CD4-positive, alpha-beta memory T cell (primary cell): ENCODE results near the gene COX5B. TPM values are rescaled to one million over a fixed set of nuclear protein-coding genes. Genes with fewer than 3 reads are reported as not detected.

Experiments used
- CTCF ChIA-PET: fragments of 350-600 bp; sonication (Branson Sonifier 250); formaldehyde crosslinking; loops from one replicate; lab custom pipeline; 2021; ENCODE audit warnings: inconsistent platforms; ENCODE audit not compliant: partially characterized antibody; lab: Charles Lee
- POLR2A ChIA-PET: fragments of 350-600 bp; sonication (Branson Sonifier 250); formaldehyde crosslinking; loops from one replicate; lab custom pipeline; 2021; ENCODE audit not compliant: partially characterized antibody; lab: Charles Lee
- DNase-seq, 5 donors: peaks; one replicate each; pipeline versions ENCODE4 v3.0.0 to v3.0.0-alpha.2; 2020 to 2022; ENCODE audit warnings: mixed read lengths in 1 of 5
- H3K27ac ChIP-seq: one replicate; pipeline ENCODE4 v1.7.0; 2013; ENCODE audit warnings: low read depth, low read length
- H3K27me3 ChIP-seq: 2 replicates; pipeline ENCODE4 v1.7.0; 2013; ENCODE audit warnings: mild to moderate bottlenecking, low read length, moderate library complexity; ENCODE audit not compliant: insufficient read depth
- H3K36me3 ChIP-seq: 2 replicates; pipeline ENCODE4 v1.7.0; 2013; ENCODE audit warnings: mild to moderate bottlenecking, low read length, moderate library complexity; ENCODE audit not compliant: insufficient read depth
- H3K4me1 ChIP-seq: 2 replicates; pipeline ENCODE4 v1.7.0; 2013; ENCODE audit warnings: mild to moderate bottlenecking, low read length, moderate library complexity; ENCODE audit not compliant: insufficient read depth
- H3K4me3 ChIP-seq, 2 donors: one replicate each; pipeline ENCODE4 v1.7.0; 2013; ENCODE audit warnings: low read length in 2 of 2, mild to moderate bottlenecking in 1 of 2
- H3K9me3 ChIP-seq, 2 donors: one replicate each; pipeline ENCODE4 v1.7.0; 2013; ENCODE audit warnings: low read length in 2 of 2, control low read depth in 1 of 2; ENCODE audit not compliant: control insufficient read depth in 1 of 2
- H3K27ac Mint-ChIP-seq, 7 donors: one replicate each; pipeline ENCODE4 v1.8.0; 2020 to 2021; ENCODE audit warnings: mixed read lengths in 7 of 7, mild to moderate bottlenecking in 6 of 7, inconsistent platforms in 3 of 7, moderate library complexity in 3 of 7
- H3K27me3 Mint-ChIP-seq, 2 donors: one replicate each; pipeline ENCODE4 v1.8.0; 2020 to 2021; ENCODE audit warnings: mixed read lengths in 2 of 2
- H3K36me3 Mint-ChIP-seq, 2 donors: one replicate each; pipeline ENCODE4 v1.8.0; 2020 to 2021; ENCODE audit warnings: mixed read lengths in 2 of 2, inconsistent platforms in 1 of 2, mild to moderate bottlenecking in 1 of 2
- H3K4me1 Mint-ChIP-seq, 4 donors: one replicate each; pipeline ENCODE4 v1.8.0; 2020 to 2021; ENCODE audit warnings: mixed read lengths in 4 of 4, mild to moderate bottlenecking in 1 of 4
- H3K4me3 Mint-ChIP-seq, 8 donors: one replicate each; pipeline ENCODE4 v1.8.0; 2020 to 2021; ENCODE audit warnings: mixed read lengths in 8 of 8, mild to moderate bottlenecking in 7 of 8, moderate library complexity in 6 of 8, inconsistent platforms in 3 of 8
- H3K9me3 Mint-ChIP-seq, 8 donors: one replicate each; pipeline ENCODE4 v1.8.0; 2020 to 2021; ENCODE audit warnings: mixed read lengths in 8 of 8, mild to moderate bottlenecking in 5 of 8, inconsistent platforms in 3 of 8, moderate library complexity in 1 of 8
- intact Hi-C: fragments of 100-400 bp; cut with micrococcal nuclease; formaldehyde crosslinking; loops from one replicate; pipeline ENCODE4 v1.15.1; 2023
- polyA plus RNA-seq, 2 donors: library from polyadenylated mRNA; unstranded; fragments of 300-500 nt; fragmentation: Illumina TruSeq; gene quantifications; one replicate each; pipeline ENCODE4 v1.2.3, GENCODE V29; 2021
- total RNA-seq, 2 experiments: library from RNA; stranded (reverse); gene quantifications; one replicate each; pipeline ENCODE4 v1.2.3, GENCODE V29; 2021

Gene COX5B
- total and polyA plus RNA-seq, 4 experiments from 2014 or later, result 118 to 387 (median 229) TPM

- POLR2A ChIA-PET, result interaction anchor here (1.5 to 4.5 kb wide), 5 partner anchors 15 to 107 kb away, joined by 4 to 61 read pairs (median 19); partner anchors contain the start of genes ACTR1B, ANKRD36B, COX5B and ZAP70
- no peaks in the 10 kb centered on the region for H3K27me3 ChIP-seq
- no peaks in the 10 kb centered on the region for H3K4me1 ChIP-seq
- no peak overlapping the region for H3K4me3 ChIP-seq
- CTCF ChIA-PET, result interaction anchor here (0.7 to 9.1 kb wide), 18 partner anchors 8 to 1126 kb away, joined by 3 to 166 read pairs (median 8); partner anchors contain the start of genes ACTR1B, ANKRD36B, COX5B and ZAP70
- peak overlapping the region in 3 of 8 donors; percentile 4 to 61 (median 23) for H3K4me3 Mint-ChIP-seq
- H3K27ac ChIP-seq, result no peak overlapping the region
- no peaks in the 10 kb centered on the region for H3K9me3 ChIP-seq
- no peaks in the 10 kb centered on the region for H3K36me3 Mint-ChIP-seq
- no peaks in the 10 kb centered on the region for H3K27me3 Mint-ChIP-seq
- peaks cover 4 to 8% (median 6%) of the 10 kb centered on the region in 4 donors for H3K4me1 Mint-ChIP-seq
- DNase-seq, result peak; percentile 84 to 88 (median 87)
- peaks cover 0 to 2% (median 0%) of the 10 kb centered on the region in 8 donors for H3K9me3 Mint-ChIP-seq
- intact Hi-C loops, result loop anchor here (1.0 kb wide), 1 partner anchor 33 kb away; the partner anchor contains the start of gene ACTR1B
- no peaks in the 10 kb centered on the region for H3K36me3 ChIP-seq
- peak overlapping the region in 5 of 7 donors; percentile 37 to 88 (median 70) for H3K27ac Mint-ChIP-seq
Observed at GRCh38 chr2:97697252-97698235, 51.7 kb downstream of the COX5B start.

Other genes starting within 250 kb of the COX5B start
- gene ANKRD36B, start 56.2 kb upstream of the COX5B start, total RNA-seq, result 10 to 100 TPM; 76.6 to 82.0 TPM
- 10 to 100 TPM in 1 of 2 donors, 1 to 10 TPM in 1; 6.4 to 32.0 TPM for gene ANKRD36B, start 56.2 kb upstream of the COX5B start, polyA plus RNA-seq
- gene ACTR1B, start 18.0 kb downstream of the COX5B start, total RNA-seq, result 10 to 100 TPM; 96.1 to 97.6 TPM
- 10 to 100 TPM; 12.0 to 15.5 TPM for gene ACTR1B, start 18.0 kb downstream of the COX5B start, polyA plus RNA-seq
- 10 to 100 TPM; 13.0 to 13.3 TPM for gene C2orf92, start 23.7 kb downstream of the COX5B start, total RNA-seq
- gene C2orf92, start 23.7 kb downstream of the COX5B start, polyA plus RNA-seq, result not detected
- gene ZAP70, start 67.5 kb downstream of the COX5B start, total RNA-seq, result 100 to 1,000 TPM; 404 to 419 TPM
- 100 to 1,000 TPM; 140 to 149 TPM for gene ZAP70, start 67.5 kb downstream of the COX5B start, polyA plus RNA-seq